T1000 (cell line): ENCODE measurements around the gene HOATZ.
A peak's percentile ranks its signal among the peaks of the same experiment; 100 is the strongest.

ENCODE experiments used
- DNase-seq: peaks from one replicate; lab custom pipeline; 2025; ENCODE audit warnings: mixed read lengths; lab: John Stamatoyannopoulos, UW

HOATZ gene

GRCh38 chr11:111522426-111522825, 7.8 kb downstream of the HOATZ start:
- no peak for DNase-seq

- DNase-seq: no peak
These were observed 8.8 kb downstream of the HOATZ start for GRCh38 chr11:111523343-111523742.

- no peak for DNase-seq
These were observed 9.5 kb downstream of the HOATZ start for GRCh38 chr11:111524056-111524455.

GRCh38 chr11:111525456-111525855, 10.9 kb downstream of the HOATZ start:
- DNase-seq: no peak

GRCh38 chr11:111526501-111526900, 11.9 kb downstream of the HOATZ start:
- no peak for DNase-seq

GRCh38 chr11:111527279-111527678, 12.7 kb downstream of the HOATZ start:
- DNase-seq: no peak

GRCh38 chr11:111528557-111528956, 14.0 kb downstream of the HOATZ start:
- no peak for DNase-seq

- DNase-seq: no peak
These were observed 15.5 kb downstream of the HOATZ start for GRCh38 chr11:111530091-111530490.

- no peak for DNase-seq
These were observed 16.6 kb downstream of the HOATZ start for GRCh38 chr11:111531136-111531535.

- DNase-seq: peak; percentile 19
These were observed 17.2 kb downstream of the HOATZ start for GRCh38 chr11:111531687-111532364.

GRCh38 chr11:111532365-111532709, 17.8 kb downstream of the HOATZ start:
- no peak for DNase-seq

- no peak for DNase-seq
These were observed 20.7 kb downstream of the HOATZ start for GRCh38 chr11:111535281-111535680.

- DNase-seq: no peak
These were observed 22.8 kb downstream of the HOATZ start for GRCh38 chr11:111537336-111537860.

- no peak for DNase-seq
These were observed 24.0 kb downstream of the HOATZ start for GRCh38 chr11:111538407-111539114.

GRCh38 chr11:111539426-111540113, 25.0 kb downstream of the HOATZ start:
- DNase-seq: no peak

- DNase-seq: peak; percentile 34
These were observed 25.7 kb downstream of the HOATZ start, which contains the start of gene LAYN for GRCh38 chr11:111540114-111540936. TSS of gene LAYN (plus strand) at chr11:111540720. CDS start at chr11:111540844, 124 bp downstream.

GRCh38 chr11:111540937-111541253, 26.3 kb downstream of the HOATZ start:
- no peak for DNase-seq

GRCh38 chr11:111541254-111542061, 26.9 kb downstream of the HOATZ start:
- no peak for DNase-seq

GRCh38 chr11:111542606-111543275, 28.2 kb downstream of the HOATZ start:
- DNase-seq: no peak

- no peak for DNase-seq
These were observed 33.9 kb downstream of the HOATZ start for GRCh38 chr11:111548525-111548924.
